ENCODE measurements around the gene STC2.

STC2 gene

GRCh38 chr5:173338380-173339015 is 10.3 kb upstream of the STC2 start:
- Histone ChIP-seq H3K4me2 (ENCODE audit: insufficient read depth, low read length, poor library complexity, severe bottlenecking) (no peak overlapping the region), H3K14ac (ENCODE audit: low read length) (no peak overlapping the region), H3K23ac (ENCODE audit: low read depth, low read length, poor library complexity) (no peak overlapping the region), H3K4ac (ENCODE audit: low read length) (no peak overlapping the region), H3K4me1 (ENCODE audit: control insufficient read depth in 2 of 2, insufficient read depth in 1 of 2, low read depth in 1 of 2, low read length in 2 of 2) (peaks cover 0 to 10% of the 10 kb centered on the region in 2 donors), H2BK12ac (ENCODE audit: low read length) (no peak overlapping the region), H3K79me1 (ENCODE audit: low read depth, low read length) (no peaks in the 10 kb centered on the region), H2AFZ (ENCODE audit: low read length) (no peak overlapping the region), H2AK5ac (ENCODE audit: low read depth, low read length) (no peak overlapping the region), H3K27me3 (ENCODE audit: control insufficient read depth in 3 of 3, insufficient read depth in 3 of 3, low read depth in 1 of 3, low read length in 3 of 3) (peaks cover 0 to 23% (median 0%) of the 10 kb centered on the region in 3 experiments), H3K27ac (replicated peaks; ENCODE audit: low read length) (no peak overlapping the region), H3K9me3 (replicated peaks in 1 of 2; ENCODE audit: control insufficient read depth in 2 of 2, insufficient read depth in 1 of 2, low read depth in 1 of 2, low read length in 2 of 2) (no peaks in the 10 kb centered on the region), H4K91ac (ENCODE audit: low read depth, low read length, poor library complexity) (no peak overlapping the region), H4K8ac (ENCODE audit: low read depth, low read length) (no peak overlapping the region), H2BK5ac (ENCODE audit: low read length) (no peak overlapping the region), H3K4me3 (ENCODE audit: low read length in 2 of 2) (no peak overlapping the region), H2BK120ac (ENCODE audit: low read depth, low read length) (no peak overlapping the region), H3K18ac (ENCODE audit: low read length) (no peak overlapping the region), H3K9ac (ENCODE audit: low read depth, low read length, poor library complexity) (no peak overlapping the region), H3K36me3 (replicated peaks in 1 of 2; ENCODE audit: control insufficient read depth in 2 of 2, insufficient read depth in 2 of 2, low read length in 2 of 2) (no peaks in the 10 kb centered on the region), H2BK15ac (ENCODE audit: low read length) (no peak overlapping the region)
- no peak for DNase-seq (ENCODE audit: low spot score)
- WGBS, 2 donors (ENCODE audit: extremely low coverage in 2 of 2, insufficient read length in 2 of 2, insufficient replicate concordance in 1 of 2), result no CpG with 5 or more reads among the region's 10 CpGs

- Histone ChIP-seq H2AK5ac (ENCODE audit: low read depth, low read length) (no peak overlapping the region), H3K4me3 (ENCODE audit: low read length in 2 of 2) (no peak overlapping the region), H3K9ac (ENCODE audit: low read depth, low read length, poor library complexity) (no peak overlapping the region), H2BK15ac (ENCODE audit: low read length) (no peak overlapping the region), H3K9me3 (replicated peaks in 1 of 2; ENCODE audit: control insufficient read depth in 2 of 2, insufficient read depth in 1 of 2, low read depth in 1 of 2, low read length in 2 of 2) (no peaks in the 10 kb centered on the region), H4K8ac (ENCODE audit: low read depth, low read length) (no peak overlapping the region), H3K79me1 (ENCODE audit: low read depth, low read length) (no peaks in the 10 kb centered on the region), H2AFZ (ENCODE audit: low read length) (no peak overlapping the region), H3K27ac (replicated peaks; ENCODE audit: low read length) (no peak overlapping the region), H3K27me3 (ENCODE audit: control insufficient read depth in 3 of 3, insufficient read depth in 3 of 3, low read depth in 1 of 3, low read length in 3 of 3) (peaks cover 0 to 28% (median 7%) of the 10 kb centered on the region in 3 experiments), H4K91ac (ENCODE audit: low read depth, low read length, poor library complexity) (no peak overlapping the region), H3K14ac (ENCODE audit: low read length) (no peak overlapping the region), H2BK5ac (ENCODE audit: low read length) (no peak overlapping the region), H2BK120ac (ENCODE audit: low read depth, low read length) (no peak overlapping the region), H2BK12ac (ENCODE audit: low read length) (no peak overlapping the region), H3K36me3 (replicated peaks in 1 of 2; ENCODE audit: control insufficient read depth in 2 of 2, insufficient read depth in 2 of 2, low read length in 2 of 2) (no peaks in the 10 kb centered on the region), H3K4me2 (ENCODE audit: insufficient read depth, low read length, poor library complexity, severe bottlenecking) (no peak overlapping the region), H3K4ac (ENCODE audit: low read length) (no peak overlapping the region), H3K23ac (ENCODE audit: low read depth, low read length, poor library complexity) (no peak overlapping the region), H3K4me1 (ENCODE audit: control insufficient read depth in 2 of 2, insufficient read depth in 1 of 2, low read depth in 1 of 2, low read length in 2 of 2) (peaks cover 2 to 5% of the 10 kb centered on the region in 2 donors), H3K18ac (ENCODE audit: low read length) (no peak overlapping the region)
- no CpG with 5 or more reads among the region's 2 CpGs for WGBS, 2 donors (ENCODE audit: extremely low coverage in 2 of 2, insufficient read length in 2 of 2, insufficient replicate concordance in 1 of 2)
- DNase-seq (ENCODE audit: low spot score), result no peak
Observed at GRCh38 chr5:173334808-173335207, 6.6 kb upstream of the STC2 start.

GRCh38 chr5:173333925-173334661 is 5.9 kb upstream of the STC2 start:
- no peak overlapping the region for H3K23ac ChIP-seq (ENCODE audit: low read depth, low read length, poor library complexity)
- peaks cover 0 to 33% (median 8%) of the 10 kb centered on the region in 3 experiments for H3K27me3 ChIP-seq (ENCODE audit: control insufficient read depth in 3 of 3, insufficient read depth in 3 of 3, low read depth in 1 of 3, low read length in 3 of 3)
- H3K18ac ChIP-seq (ENCODE audit: low read length), result no peak overlapping the region
- DNase-seq (ENCODE audit: low spot score), result no peak
- WGBS, 2 donors (ENCODE audit: extremely low coverage in 2 of 2, insufficient read length in 2 of 2, insufficient replicate concordance in 1 of 2), result no CpG with 5 or more reads among the region's 4 CpGs
- H3K9ac ChIP-seq (ENCODE audit: low read depth, low read length, poor library complexity), result no peak overlapping the region
- H3K79me1 ChIP-seq (ENCODE audit: low read depth, low read length), result no peaks in the 10 kb centered on the region
- H3K4me1 ChIP-seq (ENCODE audit: control insufficient read depth in 2 of 2, insufficient read depth in 1 of 2, low read depth in 1 of 2, low read length in 2 of 2), result peaks cover 2 to 8% of the 10 kb centered on the region in 2 donors
- H4K91ac ChIP-seq (ENCODE audit: low read depth, low read length, poor library complexity), result no peak overlapping the region
- H3K14ac ChIP-seq (ENCODE audit: low read length), result no peak overlapping the region
- H2AFZ ChIP-seq (ENCODE audit: low read length), result no peak overlapping the region
- no peak overlapping the region for H2BK15ac ChIP-seq (ENCODE audit: low read length)
- H2AK5ac ChIP-seq (ENCODE audit: low read depth, low read length), result no peak overlapping the region
- H3K27ac ChIP-seq (replicated peaks; ENCODE audit: low read length), result no peak overlapping the region
- no peak overlapping the region for H4K8ac ChIP-seq (ENCODE audit: low read depth, low read length)
- H3K4ac ChIP-seq (ENCODE audit: low read length), result no peak overlapping the region
- H3K4me2 ChIP-seq (ENCODE audit: insufficient read depth, low read length, poor library complexity, severe bottlenecking), result no peak overlapping the region
- no peaks in the 10 kb centered on the region for H3K36me3 ChIP-seq (replicated peaks in 1 of 2; ENCODE audit: control insufficient read depth in 2 of 2, insufficient read depth in 2 of 2, low read length in 2 of 2)
- H2BK12ac ChIP-seq (ENCODE audit: low read length), result no peak overlapping the region
- no peaks in the 10 kb centered on the region for H3K9me3 ChIP-seq (replicated peaks in 1 of 2; ENCODE audit: control insufficient read depth in 2 of 2, insufficient read depth in 1 of 2, low read depth in 1 of 2, low read length in 2 of 2)
- no peak overlapping the region for H2BK120ac ChIP-seq (ENCODE audit: low read depth, low read length)
- no peak overlapping the region for H3K4me3 ChIP-seq (ENCODE audit: low read length in 2 of 2)
- H2BK5ac ChIP-seq (ENCODE audit: low read length), result no peak overlapping the region

GRCh38 chr5:173331956-173332479 is 3.8 kb upstream of the STC2 start:
- H2AK5ac ChIP-seq (ENCODE audit: low read depth, low read length), result no peak overlapping the region
- no peak overlapping the region for H3K4ac ChIP-seq (ENCODE audit: low read length)
- H3K14ac ChIP-seq (ENCODE audit: low read length), result no peak overlapping the region
- H3K4me1 ChIP-seq (ENCODE audit: control insufficient read depth in 2 of 2, insufficient read depth in 1 of 2, low read depth in 1 of 2, low read length in 2 of 2), result peaks cover 12 to 26% of the 10 kb centered on the region in 2 donors
- no peak overlapping the region for H2BK12ac ChIP-seq (ENCODE audit: low read length)
- H3K23ac ChIP-seq (ENCODE audit: low read depth, low read length, poor library complexity), result no peak overlapping the region
- no peak overlapping the region for H2BK5ac ChIP-seq (ENCODE audit: low read length)
- no peaks in the 10 kb centered on the region for H3K9me3 ChIP-seq (replicated peaks in 1 of 2; ENCODE audit: control insufficient read depth in 2 of 2, insufficient read depth in 1 of 2, low read depth in 1 of 2, low read length in 2 of 2)
- no CpG with 5 or more reads among the region's 16 CpGs for WGBS, 2 donors (ENCODE audit: extremely low coverage in 2 of 2, insufficient read length in 2 of 2, insufficient replicate concordance in 1 of 2)
- no peak overlapping the region for H3K9ac ChIP-seq (ENCODE audit: low read depth, low read length, poor library complexity)
- H3K18ac ChIP-seq (ENCODE audit: low read length), result no peak overlapping the region
- no peak overlapping the region for H2AFZ ChIP-seq (ENCODE audit: low read length)
- no peak overlapping the region for H3K4me2 ChIP-seq (ENCODE audit: insufficient read depth, low read length, poor library complexity, severe bottlenecking)
- H3K4me3 ChIP-seq (ENCODE audit: low read length in 2 of 2), result no peak overlapping the region
- no peak overlapping the region for H2BK15ac ChIP-seq (ENCODE audit: low read length)
- peaks cover 3 to 54% (median 21%) of the 10 kb centered on the region in 3 experiments for H3K27me3 ChIP-seq (ENCODE audit: control insufficient read depth in 3 of 3, insufficient read depth in 3 of 3, low read depth in 1 of 3, low read length in 3 of 3)
- DNase-seq (ENCODE audit: low spot score), result peak; percentile 57
- H4K8ac ChIP-seq (ENCODE audit: low read depth, low read length), result no peak overlapping the region
- H3K27ac ChIP-seq (replicated peaks; ENCODE audit: low read length), result no peak overlapping the region
- H4K91ac ChIP-seq (ENCODE audit: low read depth, low read length, poor library complexity), result no peak overlapping the region
- no peaks in the 10 kb centered on the region for H3K36me3 ChIP-seq (replicated peaks in 1 of 2; ENCODE audit: control insufficient read depth in 2 of 2, insufficient read depth in 2 of 2, low read length in 2 of 2)
- H3K79me1 ChIP-seq (ENCODE audit: low read depth, low read length), result no peaks in the 10 kb centered on the region
- no peak overlapping the region for H2BK120ac ChIP-seq (ENCODE audit: low read depth, low read length)

Measured in neuronal stem cell (in vitro differentiated cells).